Activated T-cell treated with anti-CD3 and anti-CD28 coated beads, Interleukin-2, amount 50 U/mL, for 4 hours (primary cell): ENCODE measurements around the gene COLEC12. TPM values are rescaled to one million over a fixed set of nuclear protein-coding genes. Genes with fewer than 3 reads are reported as not detected.
"Not testable (repeated sequence)": the region's sequence is repeated elsewhere in the genome, so short reads cannot be mapped to it uniquely, and the experiment has no call there.

ENCODE experiments used
- ATAC-seq, 2 donors: fragments of 200-7000 bp; cut with Tn5 transposase; one replicate each; pipeline ENCODE4 v1.10.0; 2021
- DNase-seq: peaks from one replicate; pipeline ENCODE4 v3.0.0-alpha.2; 2020
- H3K27me3 Mint-ChIP-seq: one replicate; pipeline ENCODE4 v1.8.0; 2021; ENCODE audit warnings: low read depth, mixed read lengths
- H3K36me3 Mint-ChIP-seq: one replicate; pipeline ENCODE4 v1.8.0; 2022; ENCODE audit warnings: mixed read lengths; ENCODE audit not compliant: insufficient read depth
- H3K4me1 Mint-ChIP-seq: one replicate; pipeline ENCODE4 v1.8.0; 2021; ENCODE audit warnings: low read depth, mixed read lengths
- H3K4me3 Mint-ChIP-seq: one replicate; pipeline ENCODE4 v1.8.0; 2021; ENCODE audit warnings: mild to moderate bottlenecking, moderate library complexity, mixed read lengths
- H3K9me3 Mint-ChIP-seq: one replicate; pipeline ENCODE4 v1.8.0; 2021; ENCODE audit warnings: mixed read lengths
- total RNA-seq, 3 donors: library from RNA; stranded (reverse); gene quantifications; one replicate each; pipeline ENCODE4 v1.2.1, GENCODE V29; 2021

The COLEC12 gene
- total RNA-seq, 3 donors from 2014 or later: 0.05 to 0.08 TPM; not detected in 1

DNA sequence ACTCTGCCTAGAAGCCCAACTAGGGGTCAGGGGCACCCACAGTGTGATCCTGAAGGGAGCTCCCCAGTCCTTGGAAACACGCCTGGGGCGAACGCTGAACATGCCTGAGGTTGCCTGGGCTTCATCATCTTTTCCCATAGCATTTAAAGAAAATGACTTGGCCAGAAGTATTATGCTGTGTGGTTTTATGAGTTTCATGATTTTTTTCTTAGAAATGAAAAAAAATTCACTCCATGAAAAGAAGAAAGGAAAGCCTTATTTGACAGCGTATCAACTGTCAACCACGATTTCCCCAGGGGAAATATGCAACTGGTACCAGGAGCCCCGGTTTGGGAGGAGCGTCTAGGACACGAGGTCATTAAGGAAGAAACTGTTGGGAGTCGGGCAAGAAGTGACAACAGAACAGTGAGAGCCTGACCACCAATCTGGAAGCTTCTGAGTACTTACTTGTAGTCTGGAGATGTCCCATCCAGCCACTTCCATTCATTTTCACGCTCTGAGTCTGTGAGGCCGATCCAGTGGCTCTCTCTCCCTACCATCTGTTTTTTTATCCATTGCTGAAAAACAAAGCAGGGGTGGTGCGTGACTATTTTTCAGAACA is 169.2 kb downstream of the COLEC12 start:
- Mint-ChIP-seq H3K4me1 (no peaks in the 10 kb centered on the region), H3K36me3 (no peaks in the 10 kb centered on the region), H3K9me3 (no peaks in the 10 kb centered on the region), H3K4me3 (no peak overlapping the region), H3K27me3 (peaks cover 15% of the 10 kb centered on the region)
- no peak for ATAC-seq
- DNase-seq: no peak

DNA sequence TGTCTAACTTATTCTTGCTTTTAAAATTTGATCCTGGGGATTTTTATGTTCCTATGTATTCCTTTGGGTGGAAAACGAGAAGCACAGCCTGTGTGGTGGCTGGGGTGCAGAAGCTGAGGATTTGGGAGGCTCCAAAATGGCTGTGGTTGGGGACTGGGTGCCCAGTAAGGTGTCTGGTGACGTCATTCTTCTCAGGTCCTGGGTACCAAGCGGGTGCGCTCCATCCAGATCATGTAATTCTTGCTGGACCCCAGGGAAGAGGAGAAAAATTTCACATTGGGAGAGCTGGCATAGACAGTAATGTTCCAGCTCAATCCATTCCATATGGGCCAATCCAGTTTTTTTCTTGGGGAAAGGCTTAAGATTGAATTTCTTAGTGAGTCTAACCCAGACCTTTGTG is 171.6 kb downstream of the COLEC12 start:
- no peaks in the 10 kb centered on the region for H3K4me1 Mint-ChIP-seq
- H3K27me3 Mint-ChIP-seq: peaks cover 13% of the 10 kb centered on the region
- H3K4me3 Mint-ChIP-seq: no peak overlapping the region
- DNase-seq (no peak), ATAC-seq (no peak)
- H3K9me3 Mint-ChIP-seq: no peaks in the 10 kb centered on the region
- no peaks in the 10 kb centered on the region for H3K36me3 Mint-ChIP-seq

DNA sequence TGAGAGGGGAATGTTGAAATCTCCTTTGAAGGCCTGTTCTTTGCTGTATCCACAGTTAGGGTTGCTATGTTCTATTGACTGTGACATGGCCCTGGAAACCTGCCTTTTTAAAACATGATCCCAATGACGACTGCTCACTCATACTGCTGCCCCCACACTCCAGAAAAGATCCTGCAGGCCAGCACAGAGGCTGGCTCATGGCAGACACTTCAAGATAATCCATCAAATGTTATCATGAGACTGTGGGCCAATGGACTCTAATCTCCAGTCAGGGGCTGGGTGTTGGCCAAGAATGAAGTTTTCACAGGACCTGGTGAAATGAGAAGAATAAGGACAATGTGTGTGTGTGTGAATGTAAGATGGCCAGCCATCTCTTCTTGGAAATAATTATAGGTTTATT is 173.7 kb downstream of the COLEC12 start:
- no peaks in the 10 kb centered on the region for H3K36me3 Mint-ChIP-seq
- H3K4me3 Mint-ChIP-seq: no peak overlapping the region
- DNase-seq (no peak), ATAC-seq (no peak)
- peaks cover 11% of the 10 kb centered on the region for H3K27me3 Mint-ChIP-seq
- H3K4me1 Mint-ChIP-seq: peaks cover 7% of the 10 kb centered on the region
- no peaks in the 10 kb centered on the region for H3K9me3 Mint-ChIP-seq

DNA sequence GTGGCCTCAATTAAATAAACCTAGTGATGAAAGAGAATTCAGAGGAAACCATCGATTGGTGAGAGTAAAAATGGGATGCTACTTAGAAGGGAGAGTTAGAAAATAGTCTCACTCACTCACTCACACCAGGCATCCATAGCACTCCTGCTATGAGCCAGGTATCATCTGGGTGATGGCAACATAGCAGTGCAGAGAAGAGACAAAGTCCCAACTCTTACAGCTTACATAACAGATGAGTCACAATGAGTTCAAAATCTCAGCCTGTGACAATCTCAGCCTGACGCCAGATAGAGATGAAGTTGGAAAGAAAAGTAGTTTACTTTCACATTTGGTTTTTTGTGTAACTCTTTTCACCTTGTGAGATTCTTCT is 177.3 kb downstream of the COLEC12 start:
- DNase-seq: no peak
- H3K4me1 Mint-ChIP-seq: peaks cover 7% of the 10 kb centered on the region
- no peak for ATAC-seq
- H3K27me3 Mint-ChIP-seq: peaks cover 10% of the 10 kb centered on the region
- H3K36me3 Mint-ChIP-seq: no peaks in the 10 kb centered on the region
- H3K9me3 Mint-ChIP-seq: no peaks in the 10 kb centered on the region
- no peak overlapping the region for H3K4me3 Mint-ChIP-seq

DNA sequence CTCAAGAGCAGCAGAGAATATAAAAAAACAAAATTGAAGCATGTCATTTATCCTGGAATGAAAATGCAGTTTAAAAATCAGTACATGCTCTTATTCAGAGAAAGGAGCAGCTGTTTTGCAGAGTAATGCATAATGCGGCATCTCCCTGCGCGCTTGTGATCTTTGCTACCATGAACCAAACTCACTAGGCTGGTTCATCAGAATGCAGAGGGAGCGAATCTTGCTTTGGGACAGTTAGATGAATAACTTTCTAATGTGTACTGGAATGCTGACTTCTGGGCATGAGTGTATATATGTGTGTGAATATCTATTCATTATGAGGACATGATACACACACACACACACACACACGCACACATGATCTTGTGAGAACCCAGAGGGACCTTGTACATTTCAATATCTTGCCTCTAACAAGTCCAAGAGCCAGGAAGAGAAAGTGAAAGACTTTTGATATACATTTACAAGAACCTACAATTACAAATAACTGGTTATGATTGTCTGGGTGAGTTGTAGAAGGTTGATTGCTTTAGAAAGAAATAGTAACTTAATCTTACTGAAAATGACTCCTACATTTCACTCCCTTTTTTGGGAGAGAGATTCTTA is 178.5 kb downstream of the COLEC12 start:
- H3K4me1 Mint-ChIP-seq: peaks cover 7% of the 10 kb centered on the region
- no peaks in the 10 kb centered on the region for H3K36me3 Mint-ChIP-seq
- ATAC-seq (no peak), DNase-seq (no peak)
- H3K4me3 Mint-ChIP-seq: no peak overlapping the region
- H3K27me3 Mint-ChIP-seq: peaks cover 4% of the 10 kb centered on the region
- no peaks in the 10 kb centered on the region for H3K9me3 Mint-ChIP-seq

DNA sequence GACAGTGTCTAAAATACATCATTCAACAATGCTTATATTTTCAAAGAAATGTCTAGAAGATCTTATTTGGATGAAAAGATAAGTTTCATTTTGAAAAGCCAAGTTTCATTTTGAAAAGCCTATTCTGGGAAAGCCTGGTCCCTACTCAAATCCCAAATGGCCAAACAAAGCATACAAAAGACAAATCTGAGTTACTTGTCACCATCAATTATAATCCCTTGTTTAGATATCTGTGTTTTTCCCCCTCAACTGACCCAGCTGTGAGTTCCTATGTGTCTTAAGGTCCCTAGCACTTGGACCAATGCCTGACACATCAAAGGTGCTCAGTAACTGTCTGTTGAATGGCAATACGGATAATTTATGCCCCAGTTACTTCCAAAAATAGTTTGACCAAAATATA is 180.3 kb downstream of the COLEC12 start:
- Mint-ChIP-seq H3K4me3 (no peak overlapping the region), H3K4me1 (peaks cover 7% of the 10 kb centered on the region), H3K27me3 (peaks cover 4% of the 10 kb centered on the region), H3K36me3 (no peaks in the 10 kb centered on the region), H3K9me3 (no peaks in the 10 kb centered on the region)
- ATAC-seq (no peak), DNase-seq (no peak)

DNA sequence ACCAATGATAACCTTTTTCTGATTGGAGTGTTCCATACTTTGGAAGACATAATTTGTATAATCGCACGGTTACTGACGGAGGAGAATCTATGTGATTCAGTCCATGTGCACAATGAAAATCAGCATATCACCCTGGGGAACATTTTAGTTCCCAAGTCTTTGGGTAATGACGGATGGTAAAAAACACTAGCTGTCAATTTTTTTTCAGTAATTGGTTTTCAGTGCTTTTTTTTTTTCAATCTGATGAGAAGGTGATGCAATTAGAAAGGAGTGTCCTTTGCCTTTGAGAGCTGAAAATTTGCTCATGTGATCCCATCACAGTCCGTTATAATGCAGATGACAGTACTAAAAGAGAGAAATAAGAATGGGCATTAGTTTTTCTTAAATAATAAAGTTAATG is 180.8 kb downstream of the COLEC12 start:
- H3K27me3 Mint-ChIP-seq: peaks cover 4% of the 10 kb centered on the region

DNA sequence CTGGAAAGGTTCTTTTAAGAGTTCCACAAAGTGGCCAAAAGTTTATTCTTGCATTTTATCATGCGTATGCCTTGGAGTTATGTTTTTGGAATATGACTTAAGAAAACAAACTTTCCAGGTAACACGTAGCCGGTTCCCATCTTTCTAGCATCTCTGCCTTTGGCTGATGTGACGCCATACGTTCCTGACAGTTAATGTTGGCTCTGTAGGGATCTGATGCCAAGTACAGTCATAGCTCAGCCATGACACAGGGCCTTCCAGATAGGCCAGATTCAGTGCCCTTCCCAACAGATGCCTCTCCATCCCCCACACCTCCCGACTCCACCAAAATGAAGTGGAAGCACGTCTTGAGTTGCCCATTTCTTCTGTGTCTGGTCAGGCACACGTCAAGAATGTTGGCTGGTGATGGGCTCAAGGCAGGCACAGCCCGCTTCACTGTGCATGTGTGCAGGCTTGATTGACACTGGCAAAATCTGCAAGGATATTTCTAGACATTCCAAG is 181.7 kb downstream of the COLEC12 start:
- Mint-ChIP-seq H3K27me3 (peaks cover 4% of the 10 kb centered on the region), H3K9me3 (no peaks in the 10 kb centered on the region), H3K36me3 (no peaks in the 10 kb centered on the region), H3K4me1 (peaks cover 7% of the 10 kb centered on the region), H3K4me3 (no peak overlapping the region)
- ATAC-seq (no peak), DNase-seq (no peak)

More for the DNA sequence above, 180.8 kb downstream of the COLEC12 start:
- H3K4me1 Mint-ChIP-seq: peaks cover 7% of the 10 kb centered on the region
- ATAC-seq (no peak), DNase-seq (no peak)
- H3K4me3 Mint-ChIP-seq: no peak overlapping the region
- no peaks in the 10 kb centered on the region for H3K36me3 Mint-ChIP-seq
- H3K9me3 Mint-ChIP-seq: no peaks in the 10 kb centered on the region

DNA sequence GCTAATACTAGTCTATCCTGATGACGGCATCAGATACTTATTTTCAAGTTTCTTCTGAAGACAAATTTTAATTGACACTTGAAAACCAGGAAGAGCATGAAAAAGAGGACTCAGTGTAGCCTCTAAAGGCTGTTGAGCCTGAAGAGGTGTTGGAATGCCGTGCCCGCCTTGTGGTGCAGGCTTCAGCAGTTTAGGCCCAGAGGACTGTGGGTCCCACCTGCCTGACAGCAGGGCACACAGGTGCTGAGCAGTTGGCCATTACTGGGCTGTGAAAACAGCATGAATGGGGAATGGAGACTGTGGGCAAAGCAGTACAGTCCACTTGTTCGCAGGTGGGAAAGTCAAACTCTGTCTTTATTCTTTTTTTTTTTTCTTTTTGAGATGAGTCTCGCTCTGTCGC is 182.9 kb downstream of the COLEC12 start:
- DNase-seq (no peak), ATAC-seq (no peak)
- Mint-ChIP-seq H3K4me3 (no peak overlapping the region), H3K4me1 (peaks cover 6% of the 10 kb centered on the region), H3K27me3 (peaks cover 3% of the 10 kb centered on the region), H3K36me3 (no peaks in the 10 kb centered on the region), H3K9me3 (no peaks in the 10 kb centered on the region)

DNA sequence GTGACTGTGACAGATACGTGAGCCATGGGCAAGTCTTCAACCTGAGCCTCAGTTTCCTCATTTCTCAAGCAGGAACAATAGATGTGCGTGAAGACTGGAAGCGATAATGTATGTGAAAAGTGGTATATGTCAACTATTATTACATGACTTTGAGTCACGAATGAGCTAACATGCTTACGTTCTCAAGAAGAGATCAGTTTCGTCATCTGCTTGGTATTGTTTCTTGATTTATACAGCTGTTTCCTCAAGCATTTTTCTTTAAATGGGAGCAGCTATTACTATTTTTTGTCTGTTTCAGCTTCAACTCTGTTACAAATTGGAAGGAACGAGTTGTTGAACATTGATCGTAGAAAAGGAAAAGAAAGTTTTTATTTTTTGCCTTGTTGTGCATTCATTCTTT is 184.1 kb downstream of the COLEC12 start:
- no peaks in the 10 kb centered on the region for H3K4me1 Mint-ChIP-seq
- H3K9me3 Mint-ChIP-seq: no peaks in the 10 kb centered on the region
- DNase-seq (no peak), ATAC-seq (no peak)
- H3K36me3 Mint-ChIP-seq: no peaks in the 10 kb centered on the region
- peaks cover 2% of the 10 kb centered on the region for H3K27me3 Mint-ChIP-seq
- H3K4me3 Mint-ChIP-seq: no peak overlapping the region

DNA sequence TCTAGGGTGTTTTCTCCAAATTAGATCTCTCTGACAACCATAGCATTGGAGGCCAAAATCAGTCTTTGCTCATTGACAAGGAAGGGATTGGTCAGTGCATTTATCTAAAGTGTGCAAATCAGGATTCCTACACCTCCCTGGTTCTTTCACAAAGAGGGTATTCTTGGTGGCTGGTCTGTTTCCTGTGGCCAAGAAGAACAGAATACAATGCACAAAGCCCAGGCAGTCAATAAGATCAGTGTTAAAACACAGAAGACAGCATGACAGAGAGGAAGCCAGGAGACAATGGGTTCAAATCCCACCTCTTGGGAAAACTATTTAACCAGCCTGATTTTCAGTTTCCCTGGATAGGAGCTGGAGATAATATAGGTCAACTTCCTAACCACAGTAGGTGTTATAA is 186.6 kb downstream of the COLEC12 start:
- Mint-ChIP-seq H3K4me1 (no peaks in the 10 kb centered on the region), H3K36me3 (no peaks in the 10 kb centered on the region), H3K27me3 (no peaks in the 10 kb centered on the region), H3K9me3 (no peaks in the 10 kb centered on the region), H3K4me3 (no peak overlapping the region)
- no peak for DNase-seq
- no peak for ATAC-seq

DNA sequence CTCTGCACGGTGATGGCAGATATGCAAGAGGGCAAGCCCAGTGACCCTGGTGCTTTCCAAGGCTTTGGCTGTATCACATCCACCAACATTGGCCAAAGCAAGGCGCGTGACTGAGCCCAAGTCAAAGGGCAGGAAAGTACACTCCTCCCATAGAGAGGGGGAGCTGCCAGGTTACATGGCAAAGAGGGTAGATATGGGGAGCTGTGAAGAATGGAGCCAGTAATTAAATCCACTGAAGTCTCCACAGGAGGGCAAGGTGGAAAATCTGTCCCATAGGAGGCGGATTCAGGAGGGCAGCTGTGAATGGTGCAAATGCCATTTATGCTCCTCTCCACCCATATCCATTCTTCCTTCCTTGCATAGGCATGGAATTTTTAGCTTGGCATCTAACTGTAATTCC is 188.1 kb downstream of the COLEC12 start:
- Mint-ChIP-seq H3K9me3 (no peaks in the 10 kb centered on the region), H3K27me3 (peaks cover 3% of the 10 kb centered on the region), H3K36me3 (no peaks in the 10 kb centered on the region), H3K4me3 (no peak overlapping the region), H3K4me1 (no peaks in the 10 kb centered on the region)
- DNase-seq (no peak), ATAC-seq (no peak)

DNA sequence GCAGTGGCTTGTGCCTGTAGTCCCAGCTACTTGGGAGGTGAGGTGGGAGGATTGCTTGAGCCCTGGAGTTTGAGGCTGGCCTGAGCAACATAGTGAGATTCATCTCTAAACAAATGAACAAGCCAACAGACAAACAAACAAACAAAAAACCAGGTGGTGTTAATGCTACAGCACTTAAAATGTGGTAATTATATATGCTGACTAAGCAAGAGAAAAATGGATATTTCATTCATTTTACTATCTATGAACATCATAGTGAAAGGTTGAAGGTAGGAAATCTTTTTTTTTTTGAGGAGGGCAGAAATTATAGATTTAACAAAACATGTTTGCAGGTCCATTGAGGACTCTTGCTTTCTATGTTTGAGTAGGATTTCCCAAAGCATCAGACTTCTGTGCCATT is 190.5 kb downstream of the COLEC12 start:
- ATAC-seq (no peak), DNase-seq (no peak)
- H3K4me3 Mint-ChIP-seq: no peak overlapping the region
- H3K27me3 Mint-ChIP-seq: peaks cover 8% of the 10 kb centered on the region
- no peaks in the 10 kb centered on the region for H3K9me3 Mint-ChIP-seq
- no peaks in the 10 kb centered on the region for H3K4me1 Mint-ChIP-seq
- no peaks in the 10 kb centered on the region for H3K36me3 Mint-ChIP-seq

DNA sequence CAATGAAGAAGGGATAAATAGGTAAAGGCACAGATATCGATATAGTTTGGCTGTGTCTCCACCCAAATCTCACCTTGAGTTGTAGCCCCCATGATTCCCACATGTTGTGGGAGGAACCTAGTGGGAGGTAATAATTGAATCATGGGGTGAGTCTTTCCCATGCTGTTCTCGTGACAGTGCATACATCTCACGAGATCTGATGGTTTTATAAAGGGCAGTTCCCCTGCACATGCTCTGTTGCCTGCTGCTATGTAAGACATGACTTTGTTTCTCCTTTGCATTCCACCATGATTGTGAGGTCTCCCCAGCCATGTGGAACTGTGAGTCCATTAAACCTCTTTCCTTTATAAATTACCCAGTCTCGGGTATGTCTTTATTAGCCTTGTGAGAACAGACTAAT is 192.4 kb downstream of the COLEC12 start:
- H3K27me3 Mint-ChIP-seq: peaks cover 11% of the 10 kb centered on the region
- not testable (repeated sequence) for DNase-seq, H3K4me1 Mint-ChIP-seq, H3K4me3 Mint-ChIP-seq, H3K36me3 Mint-ChIP-seq, ATAC-seq, H3K9me3 Mint-ChIP-seq

DNA sequence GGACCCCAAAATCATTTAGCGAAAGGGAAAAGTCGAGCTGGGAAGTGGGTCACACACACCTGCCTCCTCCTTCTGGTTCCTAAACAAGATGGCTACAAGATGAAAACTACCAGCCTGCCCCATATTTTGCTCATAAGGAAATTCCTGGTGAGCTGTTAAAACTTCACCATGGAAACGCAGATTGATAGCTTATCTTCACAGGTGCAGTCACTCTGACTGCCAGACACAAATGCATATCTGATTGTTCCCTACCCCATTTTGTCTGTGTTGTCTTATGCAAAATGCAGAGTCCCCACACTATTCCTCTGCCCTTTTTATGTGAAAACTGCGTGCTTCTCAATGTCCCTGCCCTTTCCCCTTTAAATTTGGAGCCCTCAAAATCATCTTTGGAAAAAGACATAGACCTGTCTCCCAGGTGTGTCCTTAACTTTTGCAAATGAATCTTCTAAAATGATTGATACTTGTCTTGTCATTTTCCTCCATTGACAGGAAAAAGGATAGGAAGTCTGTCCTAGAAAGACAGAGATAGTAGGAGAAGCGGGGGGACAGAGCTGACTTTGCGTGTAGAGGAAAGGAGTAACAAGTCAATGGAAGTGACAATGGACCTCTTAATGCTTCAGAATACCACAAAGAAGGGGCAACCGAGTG is 193.8 kb downstream of the COLEC12 start:
- no peak for ATAC-seq
- Mint-ChIP-seq H3K27me3 (peaks cover 11% of the 10 kb centered on the region), H3K4me3 (no peak overlapping the region), H3K36me3 (no peaks in the 10 kb centered on the region), H3K9me3 (no peaks in the 10 kb centered on the region), H3K4me1 (no peaks in the 10 kb centered on the region)
- no peak for DNase-seq
